Activated naive CD4-positive, alpha-beta T cell (primary cell): ENCODE results near the gene RECQL5.
"Not testable (repeated sequence)": the region's sequence is repeated elsewhere in the genome, so short reads cannot be mapped to it uniquely, and the experiment has no call there.

Source experiments
- DNase-seq, 4 experiments: peaks; one replicate each; lab custom pipeline; 2025; lab: John Stamatoyannopoulos, UW

Gene RECQL5

GRCh38 chr17:75647921-75648320 lies 19.0 kb downstream of the RECQL5 start:
- DNase-seq, result no peak

- DNase-seq, result no peak
Measured at GRCh38 chr17:75647061-75647460, 19.9 kb downstream of the RECQL5 start.

GRCh38 chr17:75646638-75646992 lies 20.3 kb downstream of the RECQL5 start:
- no peak for DNase-seq

GRCh38 chr17:75645889-75646637 lies 20.9 kb downstream of the RECQL5 start:
- no peak for DNase-seq

- no peak for DNase-seq
Measured at GRCh38 chr17:75645501-75645888, 21.5 kb downstream of the RECQL5 start.

- no peak for DNase-seq
Measured at GRCh38 chr17:75643643-75644017, 23.3 kb downstream of the RECQL5 start.

- DNase-seq, result no peak
Measured at GRCh38 chr17:75642784-75643642, 23.9 kb downstream of the RECQL5 start.

- DNase-seq, result no peak
Measured at GRCh38 chr17:75642182-75642783, 24.7 kb downstream of the RECQL5 start.

- DNase-seq, result no peak
Measured at GRCh38 chr17:75641343-75641742, 25.6 kb downstream of the RECQL5 start.

- no peak for DNase-seq
Measured at GRCh38 chr17:75640556-75641119, 26.3 kb downstream of the RECQL5 start.

- no peak for DNase-seq
Measured at GRCh38 chr17:75639771-75640555, 27.0 kb downstream of the RECQL5 start.

GRCh38 chr17:75639327-75639726 lies 27.6 kb downstream of the RECQL5 start:
- DNase-seq, result no peak

GRCh38 chr17:75638893-75639292 lies 28.1 kb downstream of the RECQL5 start:
- DNase-seq, result no peak

GRCh38 chr17:75638039-75638438 lies 28.9 kb downstream of the RECQL5 start:
- DNase-seq, result not testable (repeated sequence)

GRCh38 chr17:75637551-75637950 lies 29.4 kb downstream of the RECQL5 start:
- no peak for DNase-seq

GRCh38 chr17:75637143-75637538 lies 29.8 kb downstream of the RECQL5 start:
- no peak for DNase-seq

- DNase-seq, result no peak
Measured at GRCh38 chr17:75636381-75637142, 30.4 kb downstream of the RECQL5 start.

GRCh38 chr17:75635610-75636202 lies 31.2 kb downstream of the RECQL5 start:
- DNase-seq, result no peak

- no peak for DNase-seq
Measured at GRCh38 chr17:75634754-75635609, 32.0 kb downstream of the RECQL5 start.

GRCh38 chr17:75634376-75634740 lies 32.6 kb downstream of the RECQL5 start:
- no peak for DNase-seq
